Ovary (tissue), 3 donors: ENCODE measurements around the gene CYP4Z1.

Experiments
- CTCF ChIP-seq, 3 donors: fragments of 450-650 bp in 2 of 3; fragments of 200-600 bp in 1 of 3; IDR thresholded peaks; one replicate each; pipeline versions ENCODE4 v1.5.1 to v1.8.0; 2016 to 2022; ENCODE audit warnings: antibody characterized with exemption in 3 of 3, mild to moderate bottlenecking in 1 of 3
- EP300 ChIP-seq: sonication (generic); formaldehyde crosslinking; IDR thresholded peaks from one replicate; pipeline ENCODE4 v1.6.1; 2017; ENCODE audit warnings: antibody characterized with exemption
- POLR2A ChIP-seq: fragments of 450-650 bp; IDR thresholded peaks from one replicate; pipeline ENCODE4 v1.6.1; 2017; ENCODE audit warnings: antibody characterized with exemption, mild to moderate bottlenecking, moderate library complexity
- donor health status: DM: no; HTN: no; CAD: no.

GRCh38 chr1:47023268-47024140, 43.5 kb upstream of the CYP4Z1 start, which contains the start of gene CYP4X1:
- TF ChIP-seq CTCF (IDR thresholded peaks at IDR 0.05): no peak
- no peak for TF ChIP-seq EP300
- no peak for TF ChIP-seq POLR2A
